Measurements from ENCODE around the gene DMD.

DMD gene

GRCh38 chrX:31832263-31832662, 1379.1 kb downstream of the DMD start:
- DNase-seq: no peak

GRCh38 chrX:31820430-31821210, 1390.7 kb downstream of the DMD start:
- DNase-seq: no peak

- DNase-seq: no peak
Measured at GRCh38 chrX:31819455-31819854, 1391.9 kb downstream of the DMD start.

GRCh38 chrX:31811106-31811505, 1400.2 kb downstream of the DMD start:
- DNase-seq: no peak

GRCh38 chrX:31808357-31808756, 1403.0 kb downstream of the DMD start:
- no peak for DNase-seq

- DNase-seq: no peak
Measured at GRCh38 chrX:31807165-31807564, 1404.2 kb downstream of the DMD start.

GRCh38 chrX:31805781-31806180, 1405.6 kb downstream of the DMD start:
- no peak for DNase-seq

GRCh38 chrX:31800219-31800618, 1411.1 kb downstream of the DMD start:
- DNase-seq: no peak

- DNase-seq: no peak
Measured at GRCh38 chrX:31796624-31797023, 1414.7 kb downstream of the DMD start.

- DNase-seq: no peak
Measured at GRCh38 chrX:31747411-31747810, 1463.9 kb downstream of the DMD start.

GRCh38 chrX:31743004-31743403, 1468.3 kb downstream of the DMD start:
- DNase-seq: no peak

GRCh38 chrX:31717474-31717873, 1493.9 kb downstream of the DMD start:
- no peak for DNase-seq

- no peak for DNase-seq
Measured at GRCh38 chrX:31715675-31716074, 1495.7 kb downstream of the DMD start.

- no peak for DNase-seq
Measured at GRCh38 chrX:31714797-31715196, 1496.6 kb downstream of the DMD start.

GRCh38 chrX:31713120-31713519, 1498.2 kb downstream of the DMD start:
- DNase-seq: no peak

GRCh38 chrX:31711166-31711565, 1500.2 kb downstream of the DMD start:
- no peak for DNase-seq

- no peak for DNase-seq
Measured at GRCh38 chrX:31708116-31708515, 1503.2 kb downstream of the DMD start.

- DNase-seq: no peak
Measured at GRCh38 chrX:31706466-31706865, 1504.9 kb downstream of the DMD start.

- no peak for DNase-seq
Measured at GRCh38 chrX:31705816-31706215, 1505.5 kb downstream of the DMD start.

GRCh38 chrX:31704938-31705337, 1506.4 kb downstream of the DMD start:
- no peak for DNase-seq

- no peak for DNase-seq
Measured at GRCh38 chrX:31702222-31702621, 1509.1 kb downstream of the DMD start.

GRCh38 chrX:31697294-31697916, 1513.9 kb downstream of the DMD start:
- DNase-seq: no peak

- DNase-seq: no peak
Measured at GRCh38 chrX:31679861-31680260, 1531.5 kb downstream of the DMD start.

- DNase-seq: no peak
Measured at GRCh38 chrX:31670245-31670644, 1541.1 kb downstream of the DMD start.

GRCh38 chrX:31665454-31665853, 1545.9 kb downstream of the DMD start:
- DNase-seq: no peak
